ENCODE data around the gene LRFN4. TPM values are rescaled to one million over a fixed set of nuclear protein-coding genes. Genes with fewer than 3 reads are reported as not detected.

LRFN4 gene
- total and polyA plus RNA-seq, 2 of the 8 experiments (the other 6 are each of a cell fraction or from before 2014, with no cell fraction given) = 49.8 to 64.3 TPM

DNA sequence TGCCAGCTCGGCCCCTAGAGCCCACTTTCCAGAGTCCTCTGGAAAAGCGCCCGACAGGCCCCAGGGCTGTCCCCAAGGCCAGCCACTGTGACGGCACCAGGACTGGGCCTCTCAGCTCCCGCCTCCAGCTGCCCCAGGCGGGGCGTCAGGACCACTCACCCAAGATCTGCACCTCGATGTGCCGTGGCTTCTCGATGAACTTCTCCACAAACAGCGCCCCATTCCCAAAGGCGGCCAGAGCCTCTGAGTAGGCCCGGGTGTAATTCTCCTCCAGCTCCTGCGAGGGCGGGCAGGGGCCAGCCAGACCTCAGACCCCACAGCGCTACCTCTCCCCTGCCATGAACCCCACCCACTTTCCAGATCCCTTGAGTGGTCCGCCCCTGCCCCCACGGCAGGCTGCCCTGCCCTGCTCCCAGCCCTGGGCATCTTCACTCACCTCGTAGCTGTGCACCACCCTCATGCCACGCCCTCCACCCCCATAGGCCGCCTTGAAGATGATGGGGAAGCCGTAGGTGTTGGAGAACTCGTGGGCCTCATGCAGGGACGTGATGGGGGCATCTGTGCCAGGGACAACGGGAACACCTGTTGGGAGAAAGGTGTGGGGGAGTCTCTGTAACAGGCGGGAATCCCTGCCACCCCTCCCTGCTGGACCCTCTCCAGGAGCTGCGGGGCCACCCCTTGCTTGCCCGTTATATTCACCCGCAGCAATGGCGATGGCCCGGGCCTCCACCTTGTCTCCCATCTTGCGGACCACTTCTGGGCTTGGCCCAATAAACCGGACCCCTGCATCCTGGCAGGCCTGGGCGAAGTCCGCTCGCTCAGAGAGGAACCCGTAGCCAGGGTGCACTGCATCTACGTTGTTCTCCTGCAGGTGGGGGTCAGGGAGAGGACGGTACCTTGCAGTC lies 14.0 kb downstream of the LRFN4 start:
- H3K23me2 ChIP-seq (ENCODE audit: low read depth, low read length) = no peaks in the 10 kb centered on the region
- no peaks in the 10 kb centered on the region; the same call in 1 of the 2 replicates for H3K79me1 ChIP-seq (ENCODE audit: low read depth, low read length)
- H3K36me3 ChIP-seq (ENCODE audit: control insufficient read depth in 2 of 4, insufficient read depth in 4 of 4, low read length in 3 of 4) = 0 out of 8 replicates have a peak, but pooled peaks cover 0 to 2% (median 0%) of the 10 kb centered on the region in 4 experiments
- no peak overlapping the region for H3K14ac ChIP-seq (ENCODE audit: insufficient read length)
- H2BK12ac ChIP-seq (ENCODE audit: low read depth, low read length) = no peak overlapping the region
- H3K4me3 ChIP-seq (ENCODE audit: extremely low read depth in 1 of 4, insufficient read depth in 2 of 4, low read depth in 3 of 4, low read length in 4 of 4) = no peak overlapping the region
- no peak overlapping the region for H3K4me2 ChIP-seq (ENCODE audit: insufficient read depth in 1 of 2, low read depth in 2 of 2, low read length in 2 of 2)
- no peak overlapping the region for H2BK15ac ChIP-seq (ENCODE audit: low read length)
- no peak overlapping the region for H3K56ac ChIP-seq (replicated peaks; ENCODE audit: insufficient read length, low read depth, low read length)
- H4K5ac ChIP-seq (ENCODE audit: insufficient read length, low read depth, low read length) = no peak overlapping the region
- H2AFZ ChIP-seq (ENCODE audit: low read length) = no peak overlapping the region
- H3K27me3 ChIP-seq (replicated peaks in 1 of 4; ENCODE audit: control insufficient read depth in 3 of 4, extremely low read depth in 1 of 4, insufficient read depth in 3 of 4, low read length in 3 of 4) = no peaks in the 10 kb centered on the region
- H4K91ac ChIP-seq (replicated peaks; ENCODE audit: insufficient read length, low read length) = no peak overlapping the region
- POLR2A ChIA-PET (ENCODE audit: partially characterized antibody) = interaction anchor here (0.9 to 1.0 kb wide), 2 partner anchors 13 to 87 kb away, joined by 3 read pairs; no protein-coding TSS in a partner anchor
- H2BK20ac ChIP-seq (ENCODE audit: low read length) = no peak overlapping the region
- no peak for TF ChIP-seq CEBPB (IDR thresholded peaks at IDR 0.05; ENCODE audit: low read depth, low read length)
- TF ChIP-seq SUZ12 (IDR thresholded peaks at IDR 0.05; ENCODE audit: low read length) = no peak
- TF ChIP-seq EGR1 (IDR thresholded peaks at IDR 0.05; ENCODE audit: borderline replicate concordance, low read depth, low read length) = no peak
- TF ChIP-seq ZNF274 (IDR thresholded peaks at IDR 0.05; ENCODE audit: borderline replicate concordance, extremely low read depth, low read length) = no peak
- no peak for TF ChIP-seq BRCA1 (IDR thresholded peaks at IDR 0.05; ENCODE audit: low read depth, low read length)
- no peak for TF ChIP-seq NANOG (IDR thresholded peaks at IDR 0.05; ENCODE audit: insufficient read depth, low read depth, low read length, poor library complexity, severe bottlenecking)
- no peak for TF ChIP-seq CBX5 (IDR thresholded peaks at IDR 0.05; ENCODE audit: low read depth, low read length)
- no peak for TF ChIP-seq SP2 (IDR thresholded peaks at IDR 0.05; ENCODE audit: low read length)
- no peak for TF ChIP-seq POU5F1 (IDR thresholded peaks at IDR 0.05; ENCODE audit: low read depth, low read length)
- H3K9ac ChIP-seq (replicated peaks in 1 of 4; ENCODE audit: extremely low read depth in 1 of 4, low read depth in 3 of 4, low read length in 3 of 4) = no peak overlapping the region
- H3K79me2 ChIP-seq (ENCODE audit: control insufficient read depth in 1 of 2, insufficient read depth in 2 of 2, low read length in 2 of 2) = no peaks in the 10 kb centered on the region
- no peak overlapping the region for H3K18ac ChIP-seq (ENCODE audit: extremely low read depth, low read length)
- H2BK5ac ChIP-seq (ENCODE audit: low read depth, low read length) = no peak overlapping the region
- no peak overlapping the region for H3K27ac ChIP-seq (ENCODE audit: low read depth, low read length)
- H3K9me3 ChIP-seq (ENCODE audit: insufficient read depth in 2 of 2, low read depth in 1 of 2, low read length in 1 of 2) = no peaks in the 10 kb centered on the region
- H3K4me1 ChIP-seq (replicated peaks in 1 of 4; ENCODE audit: control insufficient read depth in 3 of 4, insufficient read depth in 4 of 4, low read length in 3 of 4) = peaks cover 0 to 12% (median 2%) of the 10 kb centered on the region in 4 experiments; a peak in 5 of 7 replicates
- H2BK120ac ChIP-seq (replicated peaks; ENCODE audit: low read depth, low read length) = no peak overlapping the region
- no peak for DNase-seq (ENCODE audit: low read depth in 1 of 2, low spot score in 2 of 2)
- H4K8ac ChIP-seq (ENCODE audit: extremely low read depth, insufficient read depth, low read length) = no peak overlapping the region
- no peak overlapping the region for H2AK5ac ChIP-seq (ENCODE audit: low read depth, low read length)
- FAIRE-seq = no peak
- CTCF ChIA-PET (ENCODE audit: partially characterized antibody) = interaction anchor here (1.0 to 13.8 kb wide), 8 partner anchors 10 to 105 kb away, joined by 3 to 199 read pairs (median 8); partner anchors contain the start of gene RCE1
- H3K23ac ChIP-seq (ENCODE audit: insufficient read length) = no peak overlapping the region
- peaks cover 0 to 2% of the 10 kb centered on the region in 2 experiments for H4K20me1 ChIP-seq (replicated peaks in 1 of 2; ENCODE audit: control insufficient read depth in 1 of 2, insufficient read depth in 2 of 2, low read length in 2 of 2)
- no peak overlapping the region for H3K4ac ChIP-seq (replicated peaks; ENCODE audit: insufficient read length, low read depth, low read length)
- 89% methylated on average over 36 of the region's 39 CpGs; no CpG with 5 or more reads in 1 of the 2 experiments for WGBS, 2 experiments (ENCODE audit: extremely low coverage in 1 of 2, insufficient coverage in 1 of 2, insufficient read length in 1 of 2, insufficient replicate concordance in 2 of 2, low coverage in 1 of 2, low lambda C conversion rate in 2 of 2, missing lambda C conversion rate in 1 of 2)

All from H1 (cell line).